GM12891 (cell line): ENCODE results near the gene MAFF.

ENCODE experiments used
- PAX5 ChIP-seq: IDR thresholded peaks from 2 replicates; pipeline ENCODE4 v1.6.1; 2011; ENCODE audit warnings: low read length, moderate library complexity, mild to moderate bottlenecking; ENCODE audit not compliant: insufficient read depth, severe bottlenecking
- POLR2A ChIP-seq: IDR thresholded peaks from 2 replicates; pipeline ENCODE4 v1.6.1; 2011; ENCODE audit warnings: low read depth, low read length, control low read depth
- POLR2AphosphoS5 ChIP-seq: IDR thresholded peaks from 2 replicates; pipeline ENCODE4 v1.6.1; 2011; ENCODE audit warnings: low read depth, low read length, control low read depth
- SPI1 ChIP-seq: IDR thresholded peaks from 2 replicates; pipeline ENCODE4 v1.6.1; 2011; ENCODE audit warnings: low read depth, low read length, control low read depth
- TAF1 ChIP-seq: IDR thresholded peaks from 2 replicates; pipeline ENCODE4 v1.6.1; 2011; ENCODE audit warnings: low read depth, low read length, control low read depth

- TF ChIP-seq POLR2AphosphoS5 = no peak
- TF ChIP-seq POLR2A = no peak
- no peak for TF ChIP-seq PAX5
- TF ChIP-seq SPI1 = no peak
- TF ChIP-seq TAF1 = no peak
Observed at GRCh38 chr22:38175206-38176118, 26.3 kb upstream of the MAFF start.
